Measurements from ENCODE around the gene SULT1C2.
"Not testable (repeated sequence)": the region's sequence is repeated elsewhere in the genome, so short reads cannot be mapped to it uniquely, and the experiment has no call there.

SULT1C2 gene

GRCh38 chr2:108355906-108356734 is 67.4 kb downstream of the SULT1C2 start:
- DNase-seq, result no peak

GRCh38 chr2:108359336-108359735 is 70.6 kb downstream of the SULT1C2 start:
- DNase-seq, result not testable (repeated sequence)

All from T-helper 1 cell (primary cell).